BLaER1 treated with 17β-estradiol and CSF1 and Interleukin-3, amounts not matched to agents 10 nM and 100 nM (cell line): Measurements from ENCODE around the gene AP4S1.
A peak's percentile ranks its signal among the peaks of the same experiment; 100 is the strongest.
"Not testable (repeated sequence)": the region's sequence is repeated elsewhere in the genome, so short reads cannot be mapped to it uniquely, and the experiment has no call there.

Experiments
- H3K27ac ChIP-seq, 11 experiments: shearing (Covaris generic); formaldehyde crosslinking; 2 replicates each; pipeline ENCODE4 v1.8.1; 2022
- H3K27me3 ChIP-seq, 11 experiments: shearing (Covaris generic); formaldehyde crosslinking; 2 replicates each; pipeline ENCODE4 v1.8.1; 2022
- H3K36me3 ChIP-seq, 11 experiments: shearing (Covaris generic); formaldehyde crosslinking; 2 replicates each; pipeline ENCODE4 v1.8.1; 2022
- H3K4me1 ChIP-seq, 10 experiments: shearing (Covaris generic); formaldehyde crosslinking; 2 replicates each; pipeline ENCODE4 v1.8.1; 2022
- H3K4me2 ChIP-seq, 11 experiments: shearing (Covaris generic); formaldehyde crosslinking; 2 replicates each; pipeline ENCODE4 v1.8.1; 2022
- H3K4me3 ChIP-seq, 10 experiments: shearing (Covaris generic); formaldehyde crosslinking; 2 replicates each; pipeline ENCODE4 v1.8.1; 2022
- H3K9ac ChIP-seq, 11 experiments: shearing (Covaris generic); formaldehyde crosslinking; 2 replicates each; pipeline ENCODE4 v1.8.1; 2022
- H3K9me3 ChIP-seq, 11 experiments: shearing (Covaris generic); formaldehyde crosslinking; replicated peaks in 1 of 11; 2 replicates each; pipeline ENCODE4 v1.8.1; 2022
- H4K20me1 ChIP-seq, 11 experiments: shearing (Covaris generic); formaldehyde crosslinking; 2 replicates each; pipeline ENCODE4 v1.8.1; 2022
- Cebpa-rat ChIP-seq, 11 experiments: shearing (Covaris generic); IDR thresholded peaks; 2 replicates each; pipeline ENCODE4 v1.8.1; 2022

AP4S1 gene

DNA sequence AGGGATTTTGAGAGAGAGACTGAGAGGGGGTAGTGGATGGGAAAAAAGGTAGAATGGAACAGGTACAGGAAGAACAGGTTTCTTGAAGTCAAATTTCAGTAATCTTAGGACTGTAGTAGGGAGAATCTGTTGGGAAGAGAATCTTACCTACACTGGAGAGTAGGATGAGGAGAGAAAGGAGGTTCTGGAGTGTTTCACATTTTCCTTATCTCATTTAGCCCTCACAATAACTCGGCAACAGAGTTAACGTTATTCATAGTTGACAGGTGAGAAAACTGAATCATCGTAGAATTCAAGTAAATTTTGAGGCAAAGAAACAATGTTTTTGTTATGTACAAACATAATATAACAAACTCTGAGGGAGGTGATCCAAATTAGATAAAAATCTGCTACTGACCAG is 17.9 kb downstream of the AP4S1 start:
- Histone ChIP-seq H3K9ac (no peak overlapping the region), H3K4me3 (no peak overlapping the region), H4K20me1 (no peaks in the 10 kb centered on the region), H3K27me3 (no peaks in the 10 kb centered on the region), H3K36me3 (no peaks in the 10 kb centered on the region), H3K4me2 (no peak overlapping the region), H3K9me3 (peaks cover 0 to 16% (median 6%) of the 10 kb centered on the region in 11 experiments; a peak in 6 of 22 replicates), H3K4me1 (peaks cover 0 to 12% (median 0%) of the 10 kb centered on the region in 10 experiments; a peak in 3 of 20 replicates), H3K27ac (no peak overlapping the region)
- TF ChIP-seq Cebpa-rat (IDR thresholded peaks at IDR 0.05), result no peak

DNA sequence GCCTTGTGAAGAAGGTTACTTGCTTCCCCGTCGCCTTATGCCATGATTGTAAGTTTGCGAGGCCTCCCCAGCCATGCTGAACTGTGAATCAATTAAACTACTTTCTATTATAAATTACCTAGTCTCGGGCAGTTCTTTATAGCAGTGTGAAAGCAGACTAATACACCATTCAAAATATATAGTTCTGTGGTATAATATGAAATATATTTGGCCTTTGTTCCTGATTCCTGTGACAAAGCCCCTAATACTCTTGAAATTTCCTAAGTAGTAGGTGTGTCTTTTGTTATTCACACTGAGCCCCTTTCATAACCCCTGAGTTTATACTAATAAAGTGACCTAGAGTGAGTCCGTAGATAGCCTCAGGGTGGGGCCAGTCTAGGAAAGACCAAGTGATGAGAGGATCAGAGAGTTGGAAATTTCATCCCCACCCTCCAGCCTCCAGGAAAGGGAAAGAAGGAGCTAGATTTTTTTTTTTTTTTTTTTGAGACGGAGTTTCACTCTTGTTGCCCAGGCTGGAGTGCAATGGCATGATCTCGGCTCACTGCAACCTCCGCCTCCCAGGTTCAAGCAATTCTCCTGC is 20.1 kb downstream of the AP4S1 start:
- H3K4me3 ChIP-seq, result no peak overlapping the region
- H3K4me1 ChIP-seq, result peaks cover 0 to 16% (median 0%) of the 10 kb centered on the region in 10 experiments; a peak in 3 of 20 replicates
- H3K27ac ChIP-seq, result no peak overlapping the region
- H3K9ac ChIP-seq, result no peak overlapping the region
- no peaks in the 10 kb centered on the region for H3K36me3 ChIP-seq
- peaks cover 0 to 16% (median 6%) of the 10 kb centered on the region in 11 experiments; a peak in 6 of 22 replicates for H3K9me3 ChIP-seq
- no peaks in the 10 kb centered on the region for H4K20me1 ChIP-seq
- no peak for TF ChIP-seq Cebpa-rat (IDR thresholded peaks at IDR 0.05)
- H3K27me3 ChIP-seq, result no peaks in the 10 kb centered on the region
- no peak overlapping the region for H3K4me2 ChIP-seq

DNA sequence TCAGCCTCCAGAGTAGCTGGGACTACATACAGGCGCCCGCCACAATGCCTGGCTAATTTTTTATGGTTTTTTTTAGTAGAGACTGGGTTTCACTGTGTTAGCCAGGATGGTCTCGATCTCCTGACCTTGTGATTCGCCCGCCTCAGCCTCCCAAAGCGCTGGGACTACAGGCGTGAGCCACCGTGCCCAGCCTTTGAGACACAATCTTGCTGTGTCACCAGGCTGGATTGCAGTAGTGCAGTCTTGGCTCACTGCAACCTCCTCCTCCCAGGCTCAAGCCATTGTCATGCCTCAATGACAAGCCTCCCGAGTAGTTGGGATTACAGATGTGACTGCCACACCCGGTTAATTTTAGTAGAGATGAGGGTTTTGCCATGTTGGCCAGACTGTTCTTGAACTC is 22.1 kb downstream of the AP4S1 start:
- Histone ChIP-seq H3K4me1 (peaks cover 0 to 16% (median 0%) of the 10 kb centered on the region in 10 experiments; a peak in 3 of 20 replicates), H3K4me2 (peak overlapping the region in 2 of 11 experiments; percentile 10 to 14; a peak in 1 of 22 replicates), H3K36me3 (no peaks in the 10 kb centered on the region), H3K27me3 (no peaks in the 10 kb centered on the region), H3K9ac (no peak overlapping the region), H3K9me3 (peaks cover 0 to 16% (median 6%) of the 10 kb centered on the region in 11 experiments; a peak in 6 of 22 replicates), H3K4me3 (no peak overlapping the region), H3K27ac (no peak overlapping the region), H4K20me1 (no peaks in the 10 kb centered on the region)
- no peak for TF ChIP-seq Cebpa-rat (IDR thresholded peaks at IDR 0.05)

DNA sequence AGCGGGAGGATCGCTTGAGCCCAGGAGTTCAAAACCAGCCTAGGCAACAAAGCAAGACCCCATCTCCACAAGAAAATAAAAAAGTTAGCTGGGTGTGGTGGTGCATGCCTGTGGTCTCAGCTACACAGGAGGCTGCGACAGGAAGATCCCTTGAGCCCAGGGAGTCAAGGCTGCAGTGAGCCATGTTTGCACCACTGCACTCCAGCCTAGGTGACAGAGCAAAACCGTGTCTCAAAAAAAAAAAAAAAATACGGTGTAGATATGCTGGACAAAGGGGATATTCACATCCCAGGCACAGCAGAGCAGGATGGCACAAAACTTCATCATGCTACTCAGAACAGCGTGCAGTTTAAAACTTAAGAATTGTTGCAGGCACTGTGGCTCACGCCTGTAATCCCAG is 25.6 kb downstream of the AP4S1 start:
- no peaks in the 10 kb centered on the region for H3K36me3 ChIP-seq
- no peak for TF ChIP-seq Cebpa-rat (IDR thresholded peaks at IDR 0.05)
- H3K4me2 ChIP-seq, result no peak overlapping the region
- no peak overlapping the region for H3K9ac ChIP-seq
- H3K4me3 ChIP-seq, result no peak overlapping the region
- H4K20me1 ChIP-seq, result no peaks in the 10 kb centered on the region
- no peaks in the 10 kb centered on the region for H3K27me3 ChIP-seq
- H3K4me1 ChIP-seq, result peaks cover 0 to 16% (median 0%) of the 10 kb centered on the region in 10 experiments; a peak in 3 of 20 replicates
- H3K9me3 ChIP-seq, result peaks cover 0 to 8% (median 0%) of the 10 kb centered on the region in 11 experiments; a peak in 3 of 22 replicates
- H3K27ac ChIP-seq, result no peak overlapping the region

DNA sequence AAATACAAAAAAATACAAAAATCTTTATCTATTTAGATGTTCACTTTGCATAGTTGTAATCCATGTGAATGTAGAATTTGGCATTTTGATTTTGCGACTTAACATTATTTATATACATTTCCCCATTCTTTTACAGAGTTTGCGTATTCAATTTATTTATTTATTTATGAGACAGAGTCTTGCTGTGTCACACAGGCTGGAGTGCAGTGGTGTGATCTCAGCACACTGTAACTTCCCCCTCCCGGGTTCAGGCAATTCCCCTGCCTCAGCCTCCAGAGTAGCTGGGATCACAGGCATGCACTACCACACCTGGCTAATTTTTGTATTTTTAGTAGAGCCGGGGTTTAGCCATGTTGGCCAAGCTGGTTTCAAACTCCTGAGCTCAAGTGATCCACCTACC is 26.1 kb downstream of the AP4S1 start:
- no peaks in the 10 kb centered on the region for H3K36me3 ChIP-seq
- peaks cover 0 to 6% (median 0%) of the 10 kb centered on the region in 11 experiments; a peak in 3 of 22 replicates for H3K9me3 ChIP-seq
- no peak overlapping the region for H3K9ac ChIP-seq
- H3K27ac ChIP-seq, result no peak overlapping the region
- no peaks in the 10 kb centered on the region for H3K27me3 ChIP-seq
- H4K20me1 ChIP-seq, result no peaks in the 10 kb centered on the region
- no peak for TF ChIP-seq Cebpa-rat (IDR thresholded peaks at IDR 0.05)
- H3K4me2 ChIP-seq, result no peak overlapping the region
- H3K4me3 ChIP-seq, result no peak overlapping the region
- peaks cover 0 to 16% (median 0%) of the 10 kb centered on the region in 10 experiments; a peak in 3 of 20 replicates for H3K4me1 ChIP-seq

DNA sequence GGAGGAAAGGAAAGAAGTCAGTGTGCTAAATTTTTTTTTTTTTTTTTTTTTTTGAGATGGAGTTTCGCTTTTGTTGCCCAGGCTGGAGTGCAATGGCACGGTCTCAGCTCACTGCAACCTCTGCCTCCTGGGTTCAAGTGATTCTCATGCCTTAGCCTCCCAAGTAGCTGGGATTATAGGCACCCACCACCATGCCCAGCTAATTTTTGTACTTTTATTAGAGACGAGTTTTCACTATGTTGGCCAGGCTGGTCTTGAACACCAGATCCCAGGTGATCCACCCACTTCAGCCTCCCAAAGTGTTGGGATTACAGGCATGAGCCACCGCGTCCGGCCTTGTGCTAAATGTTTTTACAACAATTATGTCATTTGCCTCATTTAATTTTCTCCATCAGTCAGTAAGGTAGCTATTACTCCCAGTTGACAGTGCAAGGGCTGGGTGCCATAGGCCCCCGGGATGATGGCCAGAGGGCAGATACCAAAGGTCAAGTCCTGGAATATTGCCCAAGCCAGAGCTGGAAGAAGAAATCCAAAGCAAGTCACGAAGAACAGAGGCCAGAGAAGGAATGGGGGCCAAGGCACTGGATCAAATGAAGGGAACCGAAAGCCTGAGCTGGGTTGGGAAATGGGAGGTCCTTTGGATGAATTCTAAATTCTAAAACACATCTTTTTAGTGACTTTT is 27.6 kb downstream of the AP4S1 start:
- not testable (repeated sequence) for H3K27ac ChIP-seq, H3K4me1 ChIP-seq, H3K9me3 ChIP-seq

DNA sequence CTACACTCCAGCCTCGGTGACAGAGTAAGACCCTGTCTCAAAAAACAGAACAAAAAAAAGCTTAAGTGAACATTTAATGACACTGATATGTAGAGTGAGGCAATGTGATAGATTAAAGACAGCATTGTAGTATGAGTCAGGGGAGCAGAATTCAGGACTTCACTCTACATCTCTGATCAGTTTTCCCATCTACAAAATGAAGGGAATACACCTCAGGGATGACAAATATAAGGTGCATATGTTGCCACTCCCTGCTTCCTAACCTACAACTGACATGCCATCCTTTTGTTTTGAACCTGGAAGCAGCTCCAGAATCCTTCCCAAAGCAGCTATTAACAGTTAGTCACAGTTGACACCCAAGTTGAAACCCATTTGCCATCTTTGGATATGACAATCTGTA is 31.6 kb downstream of the AP4S1 start:
- H3K4me2 ChIP-seq, result no peak overlapping the region
- H3K4me3 ChIP-seq, result no peak overlapping the region
- no peak overlapping the region for H3K9ac ChIP-seq
- no peak for TF ChIP-seq Cebpa-rat (IDR thresholded peaks at IDR 0.05)
- no peak overlapping the region for H3K27ac ChIP-seq
- no peaks in the 10 kb centered on the region for H4K20me1 ChIP-seq
- H3K4me1 ChIP-seq, result peaks cover 0 to 18% (median 6%) of the 10 kb centered on the region in 10 experiments; a peak in 10 of 20 replicates
- no peaks in the 10 kb centered on the region for H3K36me3 ChIP-seq
- no peaks in the 10 kb centered on the region for H3K27me3 ChIP-seq
- H3K9me3 ChIP-seq, result no peaks in the 10 kb centered on the region

More for the DNA sequence above, 27.6 kb downstream of the AP4S1 start:
- not testable (repeated sequence) for H3K4me2 ChIP-seq, H3K27me3 ChIP-seq, H4K20me1 ChIP-seq, H3K36me3 ChIP-seq, H3K4me3 ChIP-seq, H3K9ac ChIP-seq

DNA sequence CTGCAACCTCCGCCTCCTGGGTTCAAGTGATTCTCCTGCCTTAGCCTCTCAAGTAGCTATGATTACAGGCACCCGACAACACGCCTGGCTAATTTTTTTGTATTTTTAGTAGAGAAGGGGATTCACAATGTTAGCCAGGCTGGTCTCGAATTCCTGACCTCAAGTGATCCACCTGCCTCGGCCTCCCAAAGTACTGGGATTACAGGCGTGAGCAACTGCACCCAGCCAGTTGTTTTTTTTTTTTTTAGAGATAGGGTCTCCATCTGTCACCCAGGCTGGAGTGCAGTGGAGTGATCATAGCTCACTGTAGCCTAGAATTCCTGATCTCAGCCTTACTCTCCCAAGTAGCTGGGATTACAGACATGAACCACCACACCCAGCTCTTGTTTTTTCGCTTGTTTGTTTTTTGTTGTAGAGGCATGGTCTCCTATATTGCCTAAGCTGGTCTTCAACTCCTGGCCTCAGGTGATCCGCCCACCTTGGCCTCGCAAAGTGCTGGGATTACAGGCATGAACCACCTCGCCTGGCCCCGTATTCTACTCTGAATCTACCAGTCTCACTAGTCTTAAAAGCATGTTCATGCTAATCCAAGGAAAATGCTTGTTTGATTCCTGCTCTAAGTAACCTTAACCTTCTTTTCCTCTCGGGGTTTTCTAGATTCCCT is 32.4 kb downstream of the AP4S1 start:
- no peak for TF ChIP-seq Cebpa-rat (IDR thresholded peaks at IDR 0.05)
- Histone ChIP-seq H3K9ac (no peak overlapping the region), H3K4me2 (no peak overlapping the region), H3K9me3 (no peaks in the 10 kb centered on the region), H4K20me1 (no peaks in the 10 kb centered on the region), H3K4me1 (peaks cover 0 to 18% (median 6%) of the 10 kb centered on the region in 10 experiments; a peak in 10 of 20 replicates), H3K27me3 (no peaks in the 10 kb centered on the region), H3K4me3 (no peak overlapping the region), H3K36me3 (no peaks in the 10 kb centered on the region), H3K27ac (no peak overlapping the region)

DNA sequence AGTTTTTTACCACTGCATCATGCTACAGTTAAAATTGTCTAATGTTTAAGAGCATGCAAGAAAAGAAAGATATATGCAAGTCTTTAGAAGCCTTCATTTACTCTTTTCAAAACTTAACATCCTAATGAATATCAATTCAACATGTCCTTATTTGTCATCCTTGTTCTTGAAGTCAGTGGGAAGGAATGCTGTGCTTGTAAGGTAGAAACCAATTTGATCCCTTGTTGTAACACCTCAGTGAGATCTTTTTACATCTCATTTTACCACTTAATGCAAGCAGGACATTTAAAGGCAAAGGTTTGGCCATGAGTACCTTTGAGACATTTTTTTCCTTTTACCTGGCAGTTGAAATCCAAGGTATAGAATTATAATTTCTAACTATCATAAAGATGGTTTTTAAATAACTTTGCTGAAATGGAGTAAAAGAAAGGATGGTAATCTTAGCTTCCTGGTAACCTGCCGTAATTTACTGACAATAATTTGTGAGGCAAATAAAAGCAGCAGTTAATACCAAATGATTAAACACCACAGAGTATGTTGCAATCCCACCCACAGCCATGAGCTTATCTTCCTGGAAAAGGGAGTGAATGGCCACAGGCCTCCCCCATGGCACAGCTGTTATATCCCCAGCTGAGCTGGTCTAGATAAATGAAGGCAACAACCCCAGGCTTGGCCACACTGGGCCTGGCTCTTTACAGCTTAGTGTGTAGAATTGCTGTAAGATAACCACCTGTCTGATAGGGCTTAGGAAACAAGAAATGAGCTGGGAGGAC is 33.9 kb downstream of the AP4S1 start:
- TF ChIP-seq Cebpa-rat (IDR thresholded peaks at IDR 0.05), result peak in 5 of 11 experiments; percentile 21 to 66 (median 42); a peak in 4 of 22 replicates
- Histone ChIP-seq H3K9ac (0 out of 22 replicates have a peak overlapping the region, but pooled peaks of 1 of the 11 experiments have one; percentile 9), H3K27ac (no peak overlapping the region; a peak in 1 of 22 replicates), H3K27me3 (no peaks in the 10 kb centered on the region), H3K36me3 (no peaks in the 10 kb centered on the region), H4K20me1 (no peaks in the 10 kb centered on the region), H3K9me3 (no peaks in the 10 kb centered on the region), H3K4me3 (no peak overlapping the region), H3K4me1 (peaks cover 0 to 18% (median 6%) of the 10 kb centered on the region in 10 experiments; a peak in 10 of 20 replicates), H3K4me2 (peak overlapping the region in 7 of 11 experiments; percentile 26 to 68 (median 51); a peak in 11 of 22 replicates)
